Ishikawa (cell line): ENCODE measurements around the gene KLRF1.

Source experiments
- CEBPB ChIP-seq: IDR thresholded peaks from 2 replicates; pipeline ENCODE4 v1.6.1; 2012
- CREB1 ChIP-seq: IDR thresholded peaks from 2 replicates; pipeline ENCODE4 v1.6.1; 2012; ENCODE audit warnings: low read depth
- EGR1 ChIP-seq: IDR thresholded peaks from 2 replicates; pipeline ENCODE4 v1.6.1; 2012
- EP300 ChIP-seq: IDR thresholded peaks from 2 replicates; pipeline ENCODE4 v1.6.1; 2012; ENCODE audit warnings: borderline replicate concordance
- FOXM1 ChIP-seq: IDR thresholded peaks from 2 replicates; pipeline ENCODE4 v1.6.1; 2012; ENCODE audit warnings: low read depth, borderline replicate concordance
- NFIC ChIP-seq: IDR thresholded peaks from 2 replicates; pipeline ENCODE4 v1.6.1; 2012
- RAD21 ChIP-seq: IDR thresholded peaks from 2 replicates; pipeline ENCODE4 v1.6.1; 2012; ENCODE audit warnings: low read depth
- TAF1 ChIP-seq: IDR thresholded peaks from 2 replicates; pipeline ENCODE4 v1.6.1; 2012; ENCODE audit warnings: low read depth, mild to moderate bottlenecking
- TCF12 ChIP-seq: IDR thresholded peaks from 2 replicates; pipeline ENCODE4 v1.6.1; 2012; ENCODE audit warnings: low read depth
- TEAD4 ChIP-seq: IDR thresholded peaks from 2 replicates; pipeline ENCODE4 v1.6.1; 2012
- USF1 ChIP-seq: IDR thresholded peaks from 2 replicates; pipeline ENCODE4 v1.6.1; 2012
- YY1 ChIP-seq: IDR thresholded peaks from 2 replicates; pipeline ENCODE4 v1.6.1; 2012; ENCODE audit warnings: low read depth
- ZBTB7A ChIP-seq: IDR thresholded peaks from 2 replicates; pipeline ENCODE4 v1.6.1; 2012; ENCODE audit warnings: low read depth
- TF ChIP-seq, protein P1 (sequence below): IDR thresholded peaks from 2 replicates; pipeline ENCODE4 v1.6.1; 2012; ENCODE audit warnings: low read depth, mild to moderate bottlenecking
- TF ChIP-seq, protein P2 (sequence below): IDR thresholded peaks from 2 replicates; pipeline ENCODE4 v1.6.1; 2012

KLRF1 gene

GRCh38 chr12:9782547-9783382 is 44.5 kb upstream of the KLRF1 start:
- TF ChIP-seq ZBTB7A: no peak
- TF ChIP-seq, protein P1, sequence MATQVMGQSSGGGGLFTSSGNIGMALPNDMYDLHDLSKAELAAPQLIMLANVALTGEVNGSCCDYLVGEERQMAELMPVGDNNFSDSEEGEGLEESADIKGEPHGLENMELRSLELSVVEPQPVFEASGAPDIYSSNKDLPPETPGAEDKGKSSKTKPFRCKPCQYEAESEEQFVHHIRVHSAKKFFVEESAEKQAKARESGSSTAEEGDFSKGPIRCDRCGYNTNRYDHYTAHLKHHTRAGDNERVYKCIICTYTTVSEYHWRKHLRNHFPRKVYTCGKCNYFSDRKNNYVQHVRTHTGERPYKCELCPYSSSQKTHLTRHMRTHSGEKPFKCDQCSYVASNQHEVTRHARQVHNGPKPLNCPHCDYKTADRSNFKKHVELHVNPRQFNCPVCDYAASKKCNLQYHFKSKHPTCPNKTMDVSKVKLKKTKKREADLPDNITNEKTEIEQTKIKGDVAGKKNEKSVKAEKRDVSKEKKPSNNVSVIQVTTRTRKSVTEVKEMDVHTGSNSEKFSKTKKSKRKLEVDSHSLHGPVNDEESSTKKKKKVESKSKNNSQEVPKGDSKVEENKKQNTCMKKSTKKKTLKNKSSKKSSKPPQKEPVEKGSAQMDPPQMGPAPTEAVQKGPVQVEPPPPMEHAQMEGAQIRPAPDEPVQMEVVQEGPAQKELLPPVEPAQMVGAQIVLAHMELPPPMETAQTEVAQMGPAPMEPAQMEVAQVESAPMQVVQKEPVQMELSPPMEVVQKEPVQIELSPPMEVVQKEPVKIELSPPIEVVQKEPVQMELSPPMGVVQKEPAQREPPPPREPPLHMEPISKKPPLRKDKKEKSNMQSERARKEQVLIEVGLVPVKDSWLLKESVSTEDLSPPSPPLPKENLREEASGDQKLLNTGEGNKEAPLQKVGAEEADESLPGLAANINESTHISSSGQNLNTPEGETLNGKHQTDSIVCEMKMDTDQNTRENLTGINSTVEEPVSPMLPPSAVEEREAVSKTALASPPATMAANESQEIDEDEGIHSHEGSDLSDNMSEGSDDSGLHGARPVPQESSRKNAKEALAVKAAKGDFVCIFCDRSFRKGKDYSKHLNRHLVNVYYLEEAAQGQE: no peak
- TF ChIP-seq CREB1: no peak
- no peak for TF ChIP-seq TCF12
- no peak for TF ChIP-seq EP300
- TF ChIP-seq NFIC: no peak
- TF ChIP-seq, protein P2, sequence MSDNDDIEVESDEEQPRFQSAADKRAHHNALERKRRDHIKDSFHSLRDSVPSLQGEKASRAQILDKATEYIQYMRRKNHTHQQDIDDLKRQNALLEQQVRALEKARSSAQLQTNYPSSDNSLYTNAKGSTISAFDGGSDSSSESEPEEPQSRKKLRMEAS: no peak
- TF ChIP-seq TEAD4: no peak
- no peak for TF ChIP-seq USF1
- no peak for TF ChIP-seq EGR1
- no peak for TF ChIP-seq CEBPB
- no peak for TF ChIP-seq FOXM1
- TF ChIP-seq YY1: no peak

GRCh38 chr12:9784326-9784725 is 43.0 kb upstream of the KLRF1 start:
- TF ChIP-seq USF1 (no peak), TAF1 (no peak), TCF12 (no peak), CREB1 (no peak), TEAD4 (no peak), FOXM1 (no peak), RAD21 (no peak)
- TF ChIP-seq, protein P1: no peak

DNA sequence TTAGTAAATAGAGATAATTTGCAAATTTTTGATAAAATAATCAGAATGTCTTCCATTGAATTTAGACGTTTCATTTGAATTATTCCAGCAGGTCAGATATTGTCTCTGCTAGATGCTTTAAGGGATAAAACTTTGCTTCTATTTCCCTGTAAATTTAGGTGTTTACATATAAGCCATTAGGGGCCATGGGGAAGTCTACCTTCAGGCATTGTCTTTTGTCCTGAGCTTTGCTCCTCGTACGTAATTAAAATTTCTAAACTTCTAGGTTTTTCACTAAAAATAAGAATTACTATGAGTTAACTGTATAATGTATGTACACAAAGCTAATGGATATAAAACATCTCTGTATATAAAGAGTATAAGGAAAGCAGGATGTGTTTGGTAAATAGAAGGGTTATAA is 42.5 kb upstream of the KLRF1 start:
- TF ChIP-seq EGR1 (no peak), FOXM1 (no peak), TCF12 (no peak), TEAD4 (no peak), EP300 (no peak), CREB1 (no peak), CEBPB (no peak), TAF1 (no peak), USF1 (no peak), RAD21 (no peak), ZBTB7A (no peak), YY1 (no peak), NFIC (no peak)
- TF ChIP-seq, protein P2: no peak
- TF ChIP-seq, protein P1: no peak
